K562 (cell line): Measurements from ENCODE around the gene ENDOV. TPM values are rescaled to one million over a fixed set of nuclear protein-coding genes. Genes with fewer than 3 reads are reported as not detected.

Source experiments
- BRD9 ChIP-seq: fragments of 450-650 bp; IDR thresholded peaks from 2 replicates; pipeline ENCODE4 v1.6.1; 2018; ENCODE audit warnings: low read depth; ENCODE audit not compliant: partially characterized antibody
- ETV5 ChIP-seq: sonication (generic); formaldehyde crosslinking; IDR thresholded peaks from 2 replicates; pipeline ENCODE4 v1.4.0; 2020; ENCODE audit warnings: low read depth, mild to moderate bottlenecking, missing genetic modification reagents
- HIVEP1 ChIP-seq: fragments of 250-450 bp; sonication (Bioruptor Pico); IDR thresholded peaks from 2 replicates; pipeline ENCODE4 v1.4.0; 2020; ENCODE audit warnings: mild to moderate bottlenecking
- HMBOX1 ChIP-seq: sonication (generic); IDR thresholded peaks from 2 replicates; pipeline ENCODE4 v1.6.1; 2016
- HNRNPUL1 ChIP-seq: fragments of 200-400 bp; formaldehyde crosslinking; IDR thresholded peaks from 2 replicates; pipeline ENCODE4 v1.6.1; 2017; ENCODE audit warnings: low read length
- MAFG ChIP-seq: fragments of 450-650 bp; conservative IDR thresholded peaks from 2 replicates; pipeline ENCODE4 v1.6.1; 2016; ENCODE audit warnings: missing genetic modification characterization, missing compliant biosample characterization
- MBD1 ChIP-seq: fragments of 250-450 bp; sonication (Bioruptor Pico); IDR thresholded peaks from 2 replicates; pipeline ENCODE4 v1.8.0; 2022; ENCODE audit warnings: inconsistent platforms
- MTA1 ChIP-seq: fragments of 450-650 bp; IDR thresholded peaks from 2 replicates; pipeline ENCODE4 v1.6.1; 2017; ENCODE audit warnings: borderline replicate concordance
- MTA3 ChIP-seq: fragments of 450-650 bp; formaldehyde crosslinking; IDR thresholded peaks from 2 replicates; pipeline ENCODE4 v1.6.1; 2017; ENCODE audit warnings: mild to moderate bottlenecking, borderline replicate concordance
- NFE2L1 ChIP-seq: fragments of 450-650 bp; IDR thresholded peaks from 2 replicates; pipeline ENCODE4 v1.6.1; 2016; ENCODE audit warnings: missing genetic modification characterization, low read depth, mild to moderate bottlenecking, missing compliant biosample characterization, moderate library complexity, borderline replicate concordance
- PHB2 ChIP-seq: fragments of 450-650 bp; IDR thresholded peaks from 2 replicates; pipeline ENCODE4 v1.6.1; 2017; ENCODE audit warnings: low read depth
- PHF20 ChIP-seq: fragments of 450-650 bp; IDR thresholded peaks from 2 replicates; pipeline ENCODE4 v1.6.1; 2018; ENCODE audit not compliant: partially characterized antibody
- RBM22 ChIP-seq: fragments of 200-400 bp; formaldehyde crosslinking; IDR thresholded peaks from 2 replicates; pipeline ENCODE4 v1.6.1; 2018; ENCODE audit warnings: low read length, low read depth; ENCODE audit not compliant: poor library complexity, severe bottlenecking
- SMARCB1 ChIP-seq: IDR thresholded peaks from 2 replicates; pipeline ENCODE4 v1.6.1; 2011; ENCODE audit warnings: improper control_type of control experiment, low read depth; ENCODE audit not compliant: insufficient read length
- TAF15 ChIP-seq: fragments of 200-400 bp; formaldehyde crosslinking; IDR thresholded peaks from 2 replicates; pipeline ENCODE4 v1.6.1; 2017; ENCODE audit warnings: mild to moderate bottlenecking, low read depth, low read length, moderate library complexity
- TAF9B ChIP-seq: fragments of 450-650 bp; IDR thresholded peaks from 2 replicates; pipeline ENCODE4 v1.6.1; 2018; ENCODE audit warnings: mild to moderate bottlenecking; ENCODE audit not compliant: partially characterized antibody
- TFAP4 ChIP-seq: sonication (generic); formaldehyde crosslinking; IDR thresholded peaks from 2 replicates; pipeline ENCODE4 v1.8.0; 2022; ENCODE audit warnings: missing genetic modification reagents, mild to moderate bottlenecking, moderate library complexity, borderline replicate concordance
- ZBTB7A ChIP-seq: IDR thresholded peaks from 2 replicates; pipeline ENCODE4 v1.6.1; 2011; ENCODE audit warnings: low read depth, mild to moderate bottlenecking, low read length, moderate library complexity, borderline replicate concordance; ENCODE audit not compliant: control insufficient read depth
- ZNF274 ChIP-seq: IDR thresholded peaks from 2 replicates; pipeline ENCODE4 v1.6.1; 2011; ENCODE audit warnings: low read depth, mild to moderate bottlenecking, low read length, moderate library complexity, borderline replicate concordance
- ZNF41 ChIP-seq: fragments of 250-450 bp; sonication (Bioruptor Pico); conservative IDR thresholded peaks from 2 replicates; pipeline ENCODE4 v1.4.0; 2020; ENCODE audit warnings: mild to moderate bottlenecking
- ZNF77 ChIP-seq: fragments of 250-450 bp; sonication (Bioruptor Pico); IDR thresholded peaks from 2 replicates; pipeline ENCODE4 v1.5.0; 2020
- polyA plus RNA-seq, 8 experiments: library from polyadenylated mRNA; depleted of rRNA in 4 of 8; stranded (reverse) in 5 of 8; unstranded in 3 of 8; fragments of >200 nt; fragmentation: Nextera tagmentation in 2 of 8; fragmentation: Illumina TruSeq in 1 of 8; extraction: Ambion mirVana in 2 of 8; extraction: Trizol in 1 of 8; gene quantifications; 2 replicates each; pipeline versions ENCODE4 v1.2.1 to v1.2.3, GENCODE V29; 2011 to 2014; ENCODE audit warnings: inconsistent platforms in 1 of 8, missing spikeins in 1 of 8
- total RNA-seq, 7 experiments: library from RNA; depleted of rRNA in 6 of 7; stranded (reverse); fragments of >200 nt in 6 of 7; fragmentation: Illumina TruSeq in 2 of 7; extraction: Trizol in 2 of 7; gene quantifications; 2 replicates each; pipeline versions ENCODE4 v1.2.1 to v1.2.3, GENCODE V29; 2011 to 2021; ENCODE audit warnings: low replicate concordance in 1 of 7
- TF ChIP-seq, protein P1 (sequence below): fragments of 450-650 bp; IDR thresholded peaks from 2 replicates; pipeline ENCODE4 v1.6.1; 2014; ENCODE audit warnings: low read depth, mild to moderate bottlenecking, moderate library complexity, borderline replicate concordance
- TF ChIP-seq, protein P2 (sequence below): IDR thresholded peaks from 2 replicates; pipeline ENCODE4 v1.6.1; 2012; ENCODE audit warnings: low read depth, low read length, improper control_type of control experiment, borderline replicate concordance

Gene ENDOV
- total and polyA plus RNA-seq, 9 of the 15 experiments (the other 6 are each of a cell fraction or from before 2014, with no cell fraction given): 1.2 to 8.2 (median 3.7) TPM

- no peak for TF ChIP-seq MBD1 (CRISPR knock-in tag)
- no peak for TF ChIP-seq HNRNPUL1
- TF ChIP-seq TFAP4: peak; percentile 79
- no peak for TF ChIP-seq ZNF274
- no peak for TF ChIP-seq TAF15
- TF ChIP-seq, protein P1, sequence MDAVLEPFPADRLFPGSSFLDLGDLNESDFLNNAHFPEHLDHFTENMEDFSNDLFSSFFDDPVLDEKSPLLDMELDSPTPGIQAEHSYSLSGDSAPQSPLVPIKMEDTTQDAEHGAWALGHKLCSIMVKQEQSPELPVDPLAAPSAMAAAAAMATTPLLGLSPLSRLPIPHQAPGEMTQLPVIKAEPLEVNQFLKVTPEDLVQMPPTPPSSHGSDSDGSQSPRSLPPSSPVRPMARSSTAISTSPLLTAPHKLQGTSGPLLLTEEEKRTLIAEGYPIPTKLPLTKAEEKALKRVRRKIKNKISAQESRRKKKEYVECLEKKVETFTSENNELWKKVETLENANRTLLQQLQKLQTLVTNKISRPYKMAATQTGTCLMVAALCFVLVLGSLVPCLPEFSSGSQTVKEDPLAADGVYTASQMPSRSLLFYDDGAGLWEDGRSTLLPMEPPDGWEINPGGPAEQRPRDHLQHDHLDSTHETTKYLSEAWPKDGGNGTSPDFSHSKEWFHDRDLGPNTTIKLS: no peak
- TF ChIP-seq SMARCB1: no peak
- 0 out of 2 replicates have a peak, but pooled peaks have one; percentile 24 for TF ChIP-seq ETV5 (CRISPR knock-in tag)
- TF ChIP-seq PHB2: no peak
- peak; percentile 38; the same call in 1 of the 2 replicates for TF ChIP-seq HMBOX1
- no peak for TF ChIP-seq PHF20
- no peak for TF ChIP-seq MAFG (tag)
- no peak for TF ChIP-seq ZBTB7A
- TF ChIP-seq MTA3: no peak
- TF ChIP-seq ZNF77: no peak
- TF ChIP-seq HIVEP1: no peak
- no peak for TF ChIP-seq NFE2L1 (tag)
- no peak for TF ChIP-seq MTA1
- TF ChIP-seq ZNF41 (CRISPR knock-in tag): no peak
- TF ChIP-seq RBM22: no peak
- TF ChIP-seq, protein P2, sequence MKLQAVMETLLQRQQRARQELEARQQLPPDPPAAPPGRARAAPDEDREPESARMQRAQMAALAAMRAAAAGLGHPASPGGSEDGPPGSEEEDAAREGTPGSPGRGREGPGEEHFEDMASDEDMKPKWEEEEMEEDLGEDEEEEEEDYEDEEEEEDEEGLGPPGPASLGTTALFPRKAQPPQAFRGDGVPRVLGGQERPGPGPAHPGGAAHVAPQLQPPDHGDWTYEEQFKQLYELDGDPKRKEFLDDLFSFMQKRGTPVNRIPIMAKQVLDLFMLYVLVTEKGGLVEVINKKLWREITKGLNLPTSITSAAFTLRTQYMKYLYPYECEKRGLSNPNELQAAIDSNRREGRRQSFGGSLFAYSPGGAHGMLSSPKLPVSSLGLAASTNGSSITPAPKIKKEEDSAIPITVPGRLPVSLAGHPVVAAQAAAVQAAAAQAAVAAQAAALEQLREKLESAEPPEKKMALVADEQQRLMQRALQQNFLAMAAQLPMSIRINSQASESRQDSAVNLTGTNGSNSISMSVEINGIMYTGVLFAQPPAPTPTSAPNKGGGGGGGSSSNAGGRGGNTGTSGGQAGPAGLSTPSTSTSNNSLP: no peak
- peak; percentile 27 for TF ChIP-seq TAF9B
- TF ChIP-seq BRD9: no peak
Measured at GRCh38 chr17:80457236-80457856, 42.4 kb downstream of the ENDOV start (continued).
